ENCODE measurements around the gene SF3A1.

- TF ChIP-seq CTCF (IDR thresholded peaks at IDR 0.05) (no peak), POLR2A (IDR thresholded peaks at IDR 0.05) (no peak)
Observed at GRCh38 chr22:30308518-30309230, 48.0 kb downstream of the SF3A1 start.
